ENCODE measurements around the gene UACA.

- TF ChIP-seq, protein P1, sequence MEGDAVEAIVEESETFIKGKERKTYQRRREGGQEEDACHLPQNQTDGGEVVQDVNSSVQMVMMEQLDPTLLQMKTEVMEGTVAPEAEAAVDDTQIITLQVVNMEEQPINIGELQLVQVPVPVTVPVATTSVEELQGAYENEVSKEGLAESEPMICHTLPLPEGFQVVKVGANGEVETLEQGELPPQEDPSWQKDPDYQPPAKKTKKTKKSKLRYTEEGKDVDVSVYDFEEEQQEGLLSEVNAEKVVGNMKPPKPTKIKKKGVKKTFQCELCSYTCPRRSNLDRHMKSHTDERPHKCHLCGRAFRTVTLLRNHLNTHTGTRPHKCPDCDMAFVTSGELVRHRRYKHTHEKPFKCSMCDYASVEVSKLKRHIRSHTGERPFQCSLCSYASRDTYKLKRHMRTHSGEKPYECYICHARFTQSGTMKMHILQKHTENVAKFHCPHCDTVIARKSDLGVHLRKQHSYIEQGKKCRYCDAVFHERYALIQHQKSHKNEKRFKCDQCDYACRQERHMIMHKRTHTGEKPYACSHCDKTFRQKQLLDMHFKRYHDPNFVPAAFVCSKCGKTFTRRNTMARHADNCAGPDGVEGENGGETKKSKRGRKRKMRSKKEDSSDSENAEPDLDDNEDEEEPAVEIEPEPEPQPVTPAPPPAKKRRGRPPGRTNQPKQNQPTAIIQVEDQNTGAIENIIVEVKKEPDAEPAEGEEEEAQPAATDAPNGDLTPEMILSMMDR (conservative IDR thresholded peaks at IDR 0.05) = no peak
- no peak for TF ChIP-seq EZH2 (IDR thresholded peaks at IDR 0.05; ENCODE audit: low read depth)
Measured at GRCh38 chr15:70765504-70766281, 2.3 kb upstream of the UACA start.

Measured in PC-9 (cell line).